Lung (tissue), 12 donors: Measurements from ENCODE around the gene MED13L. TPM values are rescaled to one million over a fixed set of nuclear protein-coding genes. Genes with fewer than 3 reads are reported as not detected.

Experiments used
- ATAC-seq: fragments of 200-7000 bp; cut with Tn5 transposase; one replicate; pipeline ENCODE4 v1.9.1; 2020; ENCODE audit warnings: moderate number of reproducible peaks; ENCODE audit not compliant: insufficient read depth, low FRiP score
- DNase-seq, 3 donors: peaks; one replicate each; pipeline ENCODE4 v3.0.0-alpha.2; 2013 to 2017
- H3K27ac ChIP-seq, 2 donors: one replicate each; pipeline ENCODE4 v1.5.1; 2013; ENCODE audit warnings: mild to moderate bottlenecking in 2 of 2, moderate library complexity in 2 of 2, control low read depth in 1 of 2, inconsistent platforms in 1 of 2, low read depth in 1 of 2, low read length in 1 of 2
- H3K27me3 ChIP-seq, 3 donors: one replicate each; pipeline ENCODE4 v1.5.1; 2013; ENCODE audit warnings: low read length in 2 of 3; ENCODE audit not compliant: control insufficient read depth in 3 of 3, insufficient read depth in 3 of 3
- H3K36me3 ChIP-seq, 4 donors: one replicate each; pipeline ENCODE4 v1.5.1; 2013; ENCODE audit warnings: low read length in 4 of 4, mild to moderate bottlenecking in 1 of 4, moderate library complexity in 1 of 4; ENCODE audit not compliant: control insufficient read depth in 4 of 4, insufficient read depth in 4 of 4
- H3K4me1 ChIP-seq, 5 donors: one replicate each; pipeline ENCODE4 v1.5.1; 2013; ENCODE audit warnings: low read length in 5 of 5, mild to moderate bottlenecking in 2 of 5, moderate library complexity in 1 of 5; ENCODE audit not compliant: control insufficient read depth in 5 of 5, insufficient read depth in 5 of 5
- H3K4me3 ChIP-seq: one replicate; pipeline ENCODE4 v1.5.1; 2013; ENCODE audit warnings: mild to moderate bottlenecking, control low read depth, moderate library complexity
- H3K9ac ChIP-seq, 2 donors: one replicate each; pipeline ENCODE4 v1.5.1; 2013; ENCODE audit warnings: low read length in 2 of 2, control low read depth in 1 of 2; ENCODE audit not compliant: insufficient read depth in 1 of 2
- H3K9me3 ChIP-seq, 4 donors: one replicate each; pipeline ENCODE4 v1.5.1; 2013; ENCODE audit warnings: low read length in 3 of 4, mild to moderate bottlenecking in 1 of 4, moderate library complexity in 1 of 4; ENCODE audit not compliant: control insufficient read depth in 4 of 4, insufficient read depth in 3 of 4
- CTCF ChIP-seq: IDR thresholded peaks from 2 replicates; pipeline ENCODE4 v1.5.1; 2012; ENCODE audit warnings: mild to moderate bottlenecking; ENCODE audit errors: control extremely low read depth, extremely low read depth
- WGBS, 2 donors: extraction: QIAGEN DNeasy Blood & Tissue Kit; methylation state at CpG; one replicate each; pipeline ENCODE4 v1.1.7; 2013; 5-methylcytosine and 5-hydroxymethylcytosine counted together
- polyA plus RNA-seq, 2 donors: library from polyadenylated mRNA; stranded (reverse); fragments of 200-250 nt; gene quantifications; one replicate each; pipeline ENCODE4 v1.2.1, GENCODE V29; 2013
- total RNA-seq, 2 donors: library from RNA; depleted of rRNA in 1 of 2; stranded (reverse); fragments of >200 nt in 1 of 2; gene quantifications; one replicate each; pipeline ENCODE4 v1.2.1, GENCODE V29; 2014 to 2021
- donor health status: control.
- donor health status: control.
- donor health status: Bipolar disorder and iron deficiency.
- donor health status: healthy.
- donor health status: DM: yes; HTN: yes; CAD: no.

MED13L gene
- total and polyA plus RNA-seq, 4 donors = 18.2 to 329 (median 71.4) TPM

GRCh38 chr12:115973066-115973465 is 304.4 kb downstream of the MED13L start:
- no peak overlapping the region for H3K9ac ChIP-seq
- no peaks in the 10 kb centered on the region for H3K9me3 ChIP-seq
- TF ChIP-seq CTCF = no peak
- H3K27ac ChIP-seq = no peak overlapping the region
- DNase-seq (peak in 1 of 3 donors; percentile 15), ATAC-seq (no peak)
- H3K4me1 ChIP-seq = peaks cover 0 to 9% (median 0%) of the 10 kb centered on the region in 5 donors
- H3K36me3 ChIP-seq = peaks cover 21 to 49% (median 41%) of the 10 kb centered on the region in 4 donors
- no peak overlapping the region for H3K4me3 ChIP-seq
- WGBS, 2 donors = 72 to 92% methylated on average over 1 of the region's 1 CpG
- H3K27me3 ChIP-seq = no peaks in the 10 kb centered on the region

- DNase-seq (no peak), ATAC-seq (no peak)
- Histone ChIP-seq H3K9ac (no peak overlapping the region), H3K4me3 (no peak overlapping the region), H3K27me3 (no peaks in the 10 kb centered on the region), H3K36me3 (peaks cover 21 to 48% (median 42%) of the 10 kb centered on the region in 4 donors), H3K4me1 (peaks cover 0 to 9% (median 0%) of the 10 kb centered on the region in 5 donors), H3K9me3 (no peaks in the 10 kb centered on the region), H3K27ac (no peak overlapping the region)
- 92 to 94% methylated on average over 4 of the region's 4 CpGs for WGBS, 2 donors
- TF ChIP-seq CTCF = no peak
Observed at GRCh38 chr12:115972241-115972640, 305.3 kb downstream of the MED13L start.

GRCh38 chr12:115968211-115968610 is 309.3 kb downstream of the MED13L start:
- WGBS, 2 donors = 93 to 94% methylated on average over 7 of the region's 7 CpGs
- no peak overlapping the region for H3K27ac ChIP-seq
- H3K4me3 ChIP-seq = no peak overlapping the region
- TF ChIP-seq CTCF = no peak
- peaks cover 0 to 9% (median 0%) of the 10 kb centered on the region in 5 donors for H3K4me1 ChIP-seq
- peaks cover 22 to 53% (median 48%) of the 10 kb centered on the region in 4 donors for H3K36me3 ChIP-seq
- no peak for DNase-seq
- no peaks in the 10 kb centered on the region for H3K27me3 ChIP-seq
- no peak overlapping the region for H3K9ac ChIP-seq
- H3K9me3 ChIP-seq = no peaks in the 10 kb centered on the region
- ATAC-seq = no peak

- H3K9ac ChIP-seq = no peak overlapping the region
- H3K27ac ChIP-seq = no peak overlapping the region
- H3K36me3 ChIP-seq = peaks cover 30 to 58% (median 47%) of the 10 kb centered on the region in 4 donors
- ATAC-seq (no peak), DNase-seq (no peak)
- no peak overlapping the region for H3K4me3 ChIP-seq
- H3K9me3 ChIP-seq = no peaks in the 10 kb centered on the region
- H3K4me1 ChIP-seq = peaks cover 0 to 3% (median 0%) of the 10 kb centered on the region in 5 donors
- TF ChIP-seq CTCF = no peak
- WGBS, 2 donors = 94 to 96% methylated on average over 4 of the region's 4 CpGs
- H3K27me3 ChIP-seq = no peaks in the 10 kb centered on the region
Observed at GRCh38 chr12:115966376-115966775, 311.1 kb downstream of the MED13L start.
